Endothelial cell of umbilical vein (primary cell): ENCODE measurements around the gene P4HB. TPM values are rescaled to one million over a fixed set of nuclear protein-coding genes. Genes with fewer than 3 reads are reported as not detected.

ENCODE experiments used
- BruUV-seq: library from RNA; stranded (reverse); fragments of 400-500 nt; replicated peaks from 2 replicates; lab custom pipeline; 2021; lab: Mats Ljungman, UMichigan
- CTCF ChIA-PET: fragments of 300-600, 350-600 bp; sonication (Branson Sonifier 250); formaldehyde crosslinking; loops from one replicate; lab custom pipeline; 2021; ENCODE audit warnings: antibody characterized with exemption, inconsistent platforms; lab: Charles Lee
- POLR2A ChIA-PET: fragments of 300-600, 350-600 bp; sonication (Branson Sonifier 250); formaldehyde crosslinking; loops from one replicate; lab custom pipeline; 2021; ENCODE audit warnings: antibody characterized with exemption, inconsistent platforms; lab: Charles Lee
- DNase-seq: peaks from one replicate; pipeline ENCODE4 v3.0.0-alpha.2; 2011; ENCODE audit warnings: low read depth, low spot score
- FAIRE-seq: peaks from 2 replicates; lab custom pipeline; 2011; peaks lifted over from hg19 to GRCh38; lab: Jason Lieb, UNC
- H2AFZ ChIP-seq: 2 replicates; pipeline ENCODE4 v1.6.0; 2012; ENCODE audit warnings: low read depth, low read length, control low read depth, inconsistent platforms
- H3K27ac ChIP-seq: 2 replicates; pipeline ENCODE4 v1.5.1; 2011; ENCODE audit warnings: low read depth, mild to moderate bottlenecking, control low read depth, low read length, moderate library complexity; ENCODE audit not compliant: insufficient read depth
- H3K27me3 ChIP-seq, 2 experiments: 2 replicates each; pipeline versions ENCODE4 v1.6.0 to v1.6.1; 2011; ENCODE audit warnings: low read length in 2 of 2, mixed read lengths in 1 of 2; ENCODE audit not compliant: control insufficient read depth in 2 of 2, insufficient read depth in 2 of 2
- H3K36me3 ChIP-seq, 2 experiments: 2 replicates in 1 of 2; 3 replicates in 1 of 2; pipeline ENCODE4 v1.5.1; 2011; ENCODE audit warnings: low read length in 2 of 2, mild to moderate bottlenecking in 1 of 2, moderate library complexity in 1 of 2; ENCODE audit not compliant: control insufficient read depth in 2 of 2, insufficient read depth in 2 of 2; ENCODE audit errors: extremely low read depth in 1 of 2
- H3K4me1 ChIP-seq: 3 replicates; pipeline ENCODE4 v1.5.1; 2011; ENCODE audit warnings: mild to moderate bottlenecking, low read length; ENCODE audit not compliant: control insufficient read depth, insufficient read depth; ENCODE audit errors: extremely low read depth
- H3K4me2 ChIP-seq: 2 replicates; pipeline ENCODE4 v1.6.1; 2011; ENCODE audit warnings: low read length, control low read depth, mixed read lengths; ENCODE audit not compliant: insufficient read depth
- H3K4me3 ChIP-seq, 3 experiments: fragments of 200-600 bp in 1 of 3; sonication (generic), shearing (Covaris generic) in 1 of 3; replicated peaks in 1 of 3; 2 replicates each; pipeline ENCODE4 v1.5.1; 2011 to 2016; ENCODE audit warnings: control low read depth in 3 of 3, low read length in 3 of 3, mild to moderate bottlenecking in 2 of 3, inconsistent platforms in 1 of 3, low read depth in 1 of 3, moderate library complexity in 1 of 3; ENCODE audit not compliant: insufficient read depth in 1 of 3
- H3K79me2 ChIP-seq: 2 replicates; pipeline ENCODE4 v1.6.0; 2012; ENCODE audit warnings: low read length, inconsistent platforms; ENCODE audit not compliant: control insufficient read depth, insufficient read depth
- H3K9ac ChIP-seq: replicated peaks from 2 replicates; pipeline ENCODE3; 2011; ENCODE audit warnings: low read length, control low read depth; ENCODE audit not compliant: insufficient read depth; ENCODE audit errors: extremely low read depth
- H3K9me1 ChIP-seq: replicated peaks from 3 replicates; pipeline ENCODE4 v1.6.0; 2011; ENCODE audit warnings: mild to moderate bottlenecking, low read length; ENCODE audit not compliant: control insufficient read depth, insufficient read depth; ENCODE audit errors: extremely low read depth
- H3K9me3 ChIP-seq: replicated peaks from 2 replicates; pipeline ENCODE4 v1.5.1; 2012; ENCODE audit warnings: low read length, inconsistent platforms; ENCODE audit not compliant: control insufficient read depth, insufficient read depth
- H4K20me1 ChIP-seq: replicated peaks from 2 replicates; pipeline ENCODE3; 2011; ENCODE audit warnings: mild to moderate bottlenecking, low read length; ENCODE audit not compliant: control insufficient read depth, insufficient read depth; ENCODE audit errors: extremely low read depth
- EZH2 ChIP-seq: IDR thresholded peaks from 2 replicates; pipeline ENCODE4 v1.6.1; 2012; ENCODE audit warnings: borderline replicate concordance, low read depth, mild to moderate bottlenecking, moderate library complexity, low read length, inconsistent platforms; ENCODE audit not compliant: severe bottlenecking
- FOS ChIP-seq: IDR thresholded peaks from 2 replicates; pipeline ENCODE4 v1.6.1; 2011; ENCODE audit warnings: mild to moderate bottlenecking, low read length, moderate library complexity, borderline replicate concordance; ENCODE audit not compliant: insufficient read depth
- GATA2 ChIP-seq: IDR thresholded peaks from 2 replicates; pipeline ENCODE4 v1.7.0; 2011; ENCODE audit warnings: low read depth, mild to moderate bottlenecking, moderate library complexity, mixed read lengths, low read length; ENCODE audit not compliant: insufficient read length, insufficient read depth
- JUN ChIP-seq: IDR thresholded peaks from 2 replicates; pipeline ENCODE4 v1.6.1; 2011; ENCODE audit warnings: borderline replicate concordance, low read depth; ENCODE audit not compliant: insufficient read length, insufficient read depth
- MAX ChIP-seq: IDR thresholded peaks from 2 replicates; pipeline ENCODE4 v1.6.1; 2011; ENCODE audit not compliant: insufficient read depth, insufficient read length
- MYC ChIP-seq: IDR thresholded peaks from one replicate; pipeline ENCODE4 v1.6.1; 2011; ENCODE audit warnings: mild to moderate bottlenecking, low read depth, low read length
- POLR2A ChIP-seq: IDR thresholded peaks from 2 replicates; pipeline ENCODE4 v1.6.1; 2012; ENCODE audit warnings: low read depth, mild to moderate bottlenecking, control low read depth, low read length
- POLR2AphosphoS5 ChIP-seq: IDR thresholded peaks from 2 replicates; pipeline ENCODE4 v1.6.1; 2012; ENCODE audit warnings: low read depth, mild to moderate bottlenecking, control low read depth, low read length, moderate library complexity; ENCODE audit not compliant: insufficient read depth
- dilution Hi-C: fragments of 300-500 bp; cut with MboI; formaldehyde crosslinking; loops from one replicate; pipeline ENCODE4 v1.15.0; 2019; ENCODE audit warnings: low sequenced_read_pairs; ENCODE audit not compliant: extremely low pct_ligation_motif_present
- intact Hi-C: fragments of 100-400 bp; cut with micrococcal nuclease; formaldehyde crosslinking; loops from one replicate; pipeline ENCODE4 v1.10.0; 2022
- polyA plus RNA-seq, 4 experiments: library from polyadenylated mRNA; depleted of rRNA in 3 of 4; stranded (reverse) in 3 of 4; unstranded in 1 of 4; fragments of >200 nt; gene quantifications; 2 replicates each; pipeline versions ENCODE4 v1.2.1 to v1.2.3, GENCODE V29; 2011 to 2012; ENCODE audit warnings: missing spikeins in 1 of 4
- total RNA-seq: library from RNA; stranded (reverse); gene quantifications from 2 replicates; pipeline ENCODE4 v1.2.3, GENCODE V29; 2021
- TF ChIP-seq, protein P1 (sequence below), 2 donors: IDR thresholded peaks; 1 replicate in 1 of 2; 2 replicates in 1 of 2; pipeline ENCODE4 v1.5.1; 2011; ENCODE audit warnings: low read length in 2 of 2, mild to moderate bottlenecking in 2 of 2, moderate library complexity in 2 of 2, control low read depth in 1 of 2, inconsistent platforms in 1 of 2, low read depth in 1 of 2; ENCODE audit not compliant: insufficient read depth in 1 of 2; ENCODE audit errors: extremely low read depth in 1 of 2

P4HB gene
- total and polyA plus RNA-seq, 2 donors (not counting 3 experiments of a cell fraction or from before 2014, with no cell fraction given): 201 to 988 TPM

- no peaks in the 10 kb centered on the region for H3K9me3 ChIP-seq
- POLR2A ChIA-PET: no interaction called here
- H3K27ac ChIP-seq: no peak overlapping the region
- intact Hi-C loops: no loop called here
- peaks cover 18 to 24% of the 10 kb centered on the region in 2 experiments for H3K27me3 ChIP-seq
- H3K4me2 ChIP-seq: no peak overlapping the region
- no peak overlapping the region for H3K4me3 ChIP-seq
- DNase-seq: no peak
- H3K4me1 ChIP-seq: no peaks in the 10 kb centered on the region
- TF ChIP-seq EZH2 (no peak), MYC (no peak), MAX (no peak), FOS (no peak), POLR2A (no peak), GATA2 (no peak), JUN (no peak), POLR2AphosphoS5 (no peak)
- TF ChIP-seq, protein P1, sequence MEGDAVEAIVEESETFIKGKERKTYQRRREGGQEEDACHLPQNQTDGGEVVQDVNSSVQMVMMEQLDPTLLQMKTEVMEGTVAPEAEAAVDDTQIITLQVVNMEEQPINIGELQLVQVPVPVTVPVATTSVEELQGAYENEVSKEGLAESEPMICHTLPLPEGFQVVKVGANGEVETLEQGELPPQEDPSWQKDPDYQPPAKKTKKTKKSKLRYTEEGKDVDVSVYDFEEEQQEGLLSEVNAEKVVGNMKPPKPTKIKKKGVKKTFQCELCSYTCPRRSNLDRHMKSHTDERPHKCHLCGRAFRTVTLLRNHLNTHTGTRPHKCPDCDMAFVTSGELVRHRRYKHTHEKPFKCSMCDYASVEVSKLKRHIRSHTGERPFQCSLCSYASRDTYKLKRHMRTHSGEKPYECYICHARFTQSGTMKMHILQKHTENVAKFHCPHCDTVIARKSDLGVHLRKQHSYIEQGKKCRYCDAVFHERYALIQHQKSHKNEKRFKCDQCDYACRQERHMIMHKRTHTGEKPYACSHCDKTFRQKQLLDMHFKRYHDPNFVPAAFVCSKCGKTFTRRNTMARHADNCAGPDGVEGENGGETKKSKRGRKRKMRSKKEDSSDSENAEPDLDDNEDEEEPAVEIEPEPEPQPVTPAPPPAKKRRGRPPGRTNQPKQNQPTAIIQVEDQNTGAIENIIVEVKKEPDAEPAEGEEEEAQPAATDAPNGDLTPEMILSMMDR (IDR thresholded peaks at IDR 0.05; ENCODE audit: extremely low read depth in 1 of 2, insufficient read depth in 1 of 2, low read depth in 1 of 2, low read length in 2 of 2): no peak
- H3K9me1 ChIP-seq: no peaks in the 10 kb centered on the region
- CTCF ChIA-PET: interaction anchor here (1.6 kb wide), 1 partner anchor 14 kb away, joined by 8 read pairs; no protein-coding TSS in a partner anchor
- no peak overlapping the region for H2AFZ ChIP-seq
- BruUV-seq: no TSS peak
- no peak overlapping the region for H3K9ac ChIP-seq
- no peak for FAIRE-seq
- H3K36me3 ChIP-seq: no peaks in the 10 kb centered on the region
- no peaks in the 10 kb centered on the region for H4K20me1 ChIP-seq
- dilution Hi-C loops: no loop called here
- H3K79me2 ChIP-seq: no peaks in the 10 kb centered on the region
Measured at GRCh38 chr17:81807839-81808238, 52.5 kb downstream of the P4HB start.
